ENCODE measurements around the gene PRSS56. TPM values are rescaled to one million over a fixed set of nuclear protein-coding genes. Genes with fewer than 3 reads are reported as not detected.

PRSS56 gene
- total RNA-seq, 4 donors from 2014 or later = not detected

DNA sequence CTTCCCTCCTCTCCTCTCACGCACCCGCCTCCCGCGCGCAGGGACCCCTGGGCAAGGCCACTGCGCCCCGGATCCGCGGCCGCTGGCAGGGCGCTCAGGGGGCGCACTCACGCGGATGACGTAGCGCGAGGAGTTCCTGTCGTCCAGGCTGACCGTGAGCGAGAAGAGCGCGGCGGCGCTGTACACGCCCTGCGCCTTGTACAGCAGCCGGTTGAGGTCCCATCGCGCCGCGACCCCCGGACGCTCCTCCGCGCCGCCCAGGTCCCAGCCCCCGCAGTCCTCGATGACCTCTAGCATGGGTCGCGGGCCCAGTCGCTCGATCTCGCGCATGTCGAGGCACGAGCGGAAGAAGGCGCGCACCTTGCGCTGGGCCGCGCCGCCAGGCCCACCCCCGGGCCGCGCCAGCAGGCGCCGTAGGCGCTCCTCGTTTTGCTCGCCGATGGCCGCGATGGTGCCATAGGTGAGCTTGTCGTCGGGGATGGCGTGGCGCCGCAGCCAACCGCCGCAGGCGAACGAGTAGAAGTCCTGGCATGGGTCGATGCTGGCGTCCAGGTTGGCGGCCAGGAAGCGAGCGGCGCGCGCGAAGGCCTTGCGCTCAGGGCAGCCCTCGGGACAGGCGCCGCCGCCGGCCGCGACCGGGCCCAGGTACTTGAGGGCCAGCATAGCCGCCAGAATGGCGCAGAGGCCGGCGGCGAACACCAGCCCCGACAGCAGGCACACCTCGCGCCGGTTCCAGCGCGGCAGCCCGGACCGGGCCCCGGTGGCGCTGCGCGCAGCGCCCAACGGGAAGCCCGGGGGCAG, 34.2 kb upstream of the PRSS56 start:
- WGBS, 2 donors = 1 to 2% methylated on average over 36 to 89 of the region's 111 CpGs
- intact Hi-C loops (cut with DNase I; ENCODE audit: low total_unique reads) = no loop called here

DNA sequence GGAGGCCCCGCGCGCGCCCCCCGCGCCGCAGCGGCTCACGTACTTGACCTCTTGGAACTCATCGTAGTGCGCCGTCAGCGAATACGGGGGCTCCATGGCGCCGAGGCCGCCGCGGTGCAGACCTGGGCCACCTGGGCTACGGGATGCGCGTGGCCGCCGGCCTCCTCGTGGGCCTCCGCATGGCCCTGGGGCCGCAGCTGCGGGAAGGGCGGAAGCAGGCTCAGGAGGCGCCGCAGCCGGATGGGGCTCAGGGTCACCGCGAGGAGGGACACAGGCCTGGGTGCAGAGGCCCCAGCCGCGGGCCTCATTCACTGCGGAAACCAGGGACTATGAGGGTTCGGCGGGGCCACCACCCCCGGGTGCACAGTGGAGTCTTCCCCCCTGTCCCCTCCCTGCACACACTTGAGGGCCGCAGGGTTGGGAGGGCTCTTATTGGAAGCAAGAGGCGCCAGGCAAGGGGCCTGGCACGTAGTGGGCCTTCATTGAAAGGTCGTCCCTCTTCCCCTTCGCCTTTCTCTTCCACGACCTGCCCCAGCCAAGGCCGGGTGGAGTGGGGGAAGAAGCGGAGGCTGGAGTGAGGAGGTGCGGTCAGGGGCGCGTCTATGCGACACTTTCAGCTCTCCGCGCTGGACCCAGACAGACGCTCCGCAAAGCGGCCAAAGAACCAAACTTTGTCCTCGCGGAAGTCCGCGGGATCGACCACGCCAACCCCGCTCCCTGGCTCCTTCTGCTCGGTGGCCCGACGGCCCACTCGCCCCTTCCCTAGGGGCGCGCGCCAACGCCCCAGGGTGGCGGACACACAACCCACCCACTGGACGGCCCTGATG, 33.4 kb upstream of the PRSS56 start:
- WGBS, 2 donors = 3 to 4% methylated on average over 27 to 73 of the region's 74 CpGs
- no peak for DNase-seq (ENCODE audit: low spot score in 2 of 2)
- H3K4me3 ChIP-seq (ENCODE audit: low read depth, poor library complexity, severe bottlenecking) = no peak overlapping the region
- TF ChIP-seq POLR2A (IDR thresholded peaks at IDR 0.05) = no peak
- TF ChIP-seq, protein P1, sequence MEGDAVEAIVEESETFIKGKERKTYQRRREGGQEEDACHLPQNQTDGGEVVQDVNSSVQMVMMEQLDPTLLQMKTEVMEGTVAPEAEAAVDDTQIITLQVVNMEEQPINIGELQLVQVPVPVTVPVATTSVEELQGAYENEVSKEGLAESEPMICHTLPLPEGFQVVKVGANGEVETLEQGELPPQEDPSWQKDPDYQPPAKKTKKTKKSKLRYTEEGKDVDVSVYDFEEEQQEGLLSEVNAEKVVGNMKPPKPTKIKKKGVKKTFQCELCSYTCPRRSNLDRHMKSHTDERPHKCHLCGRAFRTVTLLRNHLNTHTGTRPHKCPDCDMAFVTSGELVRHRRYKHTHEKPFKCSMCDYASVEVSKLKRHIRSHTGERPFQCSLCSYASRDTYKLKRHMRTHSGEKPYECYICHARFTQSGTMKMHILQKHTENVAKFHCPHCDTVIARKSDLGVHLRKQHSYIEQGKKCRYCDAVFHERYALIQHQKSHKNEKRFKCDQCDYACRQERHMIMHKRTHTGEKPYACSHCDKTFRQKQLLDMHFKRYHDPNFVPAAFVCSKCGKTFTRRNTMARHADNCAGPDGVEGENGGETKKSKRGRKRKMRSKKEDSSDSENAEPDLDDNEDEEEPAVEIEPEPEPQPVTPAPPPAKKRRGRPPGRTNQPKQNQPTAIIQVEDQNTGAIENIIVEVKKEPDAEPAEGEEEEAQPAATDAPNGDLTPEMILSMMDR (IDR thresholded peaks at IDR 0.05) = no peak
- intact Hi-C loops (cut with DNase I; ENCODE audit: low total_unique reads) = no loop called here

More for the DNA sequence above, 34.2 kb upstream of the PRSS56 start:
- no peak for TF ChIP-seq POLR2A (IDR thresholded peaks at IDR 0.05)
- TF ChIP-seq, protein P1 (IDR thresholded peaks at IDR 0.05) = no peak
- H3K4me3 ChIP-seq (ENCODE audit: low read depth, poor library complexity, severe bottlenecking) = no peak overlapping the region
- DNase-seq (ENCODE audit: low spot score in 2 of 2) = no peak

DNA sequence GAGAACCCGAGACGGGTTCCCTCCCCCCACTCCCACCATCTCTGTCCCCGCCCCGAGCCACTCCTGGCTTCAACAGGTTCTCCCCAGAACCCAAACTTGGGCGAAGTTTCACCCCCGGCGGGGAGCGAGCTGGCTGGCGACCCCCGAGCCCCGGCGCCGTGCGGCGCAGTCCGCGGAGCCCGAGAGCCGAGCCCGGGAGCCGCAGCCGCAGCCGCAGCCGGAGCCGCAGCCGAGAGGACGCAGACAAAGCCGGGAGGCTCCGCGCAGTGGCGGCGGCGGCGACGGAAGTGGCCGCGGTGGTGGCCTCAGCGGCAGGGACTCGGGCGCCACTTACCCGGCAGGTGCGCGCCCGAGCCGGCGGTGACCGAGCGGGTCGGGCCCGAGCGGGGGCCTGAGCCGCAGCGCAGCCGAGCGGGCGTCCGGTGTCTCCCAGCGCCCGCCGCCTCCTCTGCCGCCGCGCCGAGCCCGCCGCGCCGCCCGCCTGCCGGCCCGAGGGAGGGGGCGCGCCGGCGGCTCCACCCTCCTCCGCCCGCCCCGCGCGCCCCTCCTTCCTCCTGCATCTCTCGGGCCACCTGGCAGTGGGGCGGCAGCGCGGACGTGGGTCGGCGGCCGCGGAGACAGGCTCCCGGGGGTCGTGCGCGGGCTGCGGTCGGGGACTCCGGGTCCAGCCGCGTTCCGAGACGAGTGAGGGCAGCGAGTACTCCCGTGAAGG, 32.6 kb upstream of the PRSS56 start, which contains the start of gene ECEL1:
Gene ECEL1, minus strand, starts transcription at position 450 of the 712 bp plus-strand sequence. CDS start 1,181 bp downstream, outside the sequence.
- H3K4me3 ChIP-seq (ENCODE audit: low read depth, poor library complexity, severe bottlenecking) = no peak within 1 kb of the TSS
- no peak for TF ChIP-seq POLR2A (IDR thresholded peaks at IDR 0.05)
- TF ChIP-seq, protein P1 (IDR thresholded peaks at IDR 0.05) = no peak
- no peak for DNase-seq (ENCODE audit: low spot score in 2 of 2)
- intact Hi-C loops (cut with DNase I; ENCODE audit: low total_unique reads) = no loop called here
- WGBS, 2 donors = 0 to 5% methylated on average over 29 to 32 of the region's 102 CpGs

DNA sequence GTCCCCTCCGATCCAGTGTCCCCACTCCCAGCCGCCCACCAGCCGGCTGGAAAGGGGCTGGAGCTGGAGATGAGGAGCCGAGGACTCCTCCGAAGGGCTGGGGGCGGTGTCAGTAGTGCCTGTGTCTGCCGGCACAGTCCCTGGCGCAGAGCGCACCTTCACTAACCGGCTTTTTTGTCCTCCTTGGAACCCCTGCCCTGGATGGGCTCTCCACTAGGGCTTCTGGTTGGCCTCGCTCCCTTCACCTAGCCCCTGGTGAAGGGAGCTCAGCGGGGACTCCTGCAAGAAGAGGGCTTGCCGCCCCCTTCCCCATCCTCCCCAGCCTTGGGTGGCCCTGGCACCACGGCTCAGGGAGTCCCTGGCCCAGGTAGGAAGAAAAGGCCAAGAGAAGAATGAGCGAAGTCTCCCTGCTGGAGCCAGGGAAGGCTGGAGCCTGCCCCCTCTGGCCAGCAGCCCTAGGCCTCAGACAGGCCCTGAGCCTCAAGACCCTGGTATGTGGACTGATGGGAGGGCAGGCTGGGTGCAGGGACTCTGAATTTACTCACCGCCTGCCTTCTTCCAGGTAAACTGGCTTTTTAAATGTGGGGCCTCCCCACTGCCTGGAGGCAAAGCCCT, 32.0 kb upstream of the PRSS56 start:
- intact Hi-C loops (cut with DNase I; ENCODE audit: low total_unique reads) = no loop called here
- TF ChIP-seq, protein P1 (IDR thresholded peaks at IDR 0.05) = no peak
- no peak for TF ChIP-seq POLR2A (IDR thresholded peaks at IDR 0.05)
- DNase-seq (ENCODE audit: low spot score in 2 of 2) = no peak
- 56 to 77% methylated on average over 7 to 16 of the region's 16 CpGs for WGBS, 2 donors
- no peak overlapping the region for H3K4me3 ChIP-seq (ENCODE audit: low read depth, poor library complexity, severe bottlenecking)

DNA sequence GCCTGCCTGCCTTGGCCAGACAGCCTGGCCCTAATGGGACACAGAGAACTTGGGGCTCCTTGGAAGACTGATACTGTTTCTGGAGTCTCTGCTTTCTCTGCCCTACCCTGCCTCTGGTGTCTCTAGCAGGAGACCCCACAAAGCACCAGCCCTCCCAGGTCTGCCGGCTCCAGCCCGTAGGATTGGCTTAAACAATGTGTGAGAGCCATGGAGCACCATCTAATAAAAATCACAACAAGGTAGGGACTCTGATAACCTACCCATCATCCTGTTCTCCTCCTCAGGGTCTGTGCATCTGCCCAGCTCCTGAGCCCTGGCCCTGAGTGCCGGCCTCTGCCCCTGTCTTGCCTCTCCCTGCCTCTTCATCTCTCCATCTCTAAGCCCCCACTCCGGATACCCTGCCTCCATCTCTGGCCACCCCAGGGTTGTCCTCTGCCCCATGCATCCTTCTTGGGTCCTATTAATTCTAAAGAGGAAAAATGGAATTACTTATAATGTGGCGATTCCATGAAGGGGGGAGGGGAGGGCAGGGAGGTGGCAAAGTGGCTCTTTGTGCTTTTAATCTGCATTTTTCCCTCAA, 31.4 kb upstream of the PRSS56 start:
- TF ChIP-seq, protein P1 (IDR thresholded peaks at IDR 0.05) = no peak
- TF ChIP-seq POLR2A (IDR thresholded peaks at IDR 0.05) = no peak
- no peak for DNase-seq (ENCODE audit: low spot score in 2 of 2)
- WGBS, 2 donors = 80 to 94% methylated on average over 5 of the region's 5 CpGs
- intact Hi-C loops (cut with DNase I; ENCODE audit: low total_unique reads) = no loop called here
- no peak overlapping the region for H3K4me3 ChIP-seq (ENCODE audit: low read depth, poor library complexity, severe bottlenecking)
